Suprapubic skin (tissue), 4 donors: ENCODE results near the gene SH3BP1.

Experiments used
- CTCF ChIP-seq, 2 donors: fragments of 200-600 bp in 1 of 2; fragments of 450-650 bp in 1 of 2; sonication (generic) in 1 of 2; IDR thresholded peaks; one replicate each; pipeline ENCODE4 v1.5.1; 2016 to 2019; ENCODE audit warnings: antibody characterized with exemption in 2 of 2, mild to moderate bottlenecking in 1 of 2, moderate library complexity in 1 of 2
- POLR2A ChIP-seq, 2 donors: fragments of 450-650 bp; IDR thresholded peaks; one replicate each; pipeline ENCODE4 v1.6.1; 2017; ENCODE audit warnings: antibody characterized with exemption in 2 of 2, mild to moderate bottlenecking in 2 of 2, moderate library complexity in 2 of 2
- POLR2AphosphoS5 ChIP-seq, 3 donors: sonication (generic); formaldehyde crosslinking; IDR thresholded peaks; one replicate each; pipeline ENCODE4 v1.6.1; 2017; ENCODE audit warnings: antibody characterized with exemption in 3 of 3

- TF ChIP-seq CTCF (IDR thresholded peaks at IDR 0.05) (peak in 1 of 2 donors; percentile 92), POLR2A (IDR thresholded peaks at IDR 0.05) (no peak), POLR2AphosphoS5 (IDR thresholded peaks at IDR 0.05) (no peak)
Measured at GRCh38 chr22:37623075-37624016, 16.1 kb upstream of the SH3BP1 start.
